ENCODE measurements around the gene RNPC3.

GRCh38 chr1:103525114-103525606 is 339 bp upstream of the RNPC3 start:
- TF ChIP-seq CTCF (IDR thresholded peaks at IDR 0.05; ENCODE audit: borderline replicate concordance, extremely low read depth, low read length, poor library complexity, severe bottlenecking) (no peak), EZH2 (IDR thresholded peaks at IDR 0.05; ENCODE audit: borderline replicate concordance, low read depth, low read length, severe bottlenecking) (no peak)

All from DND-41 (cell line).